Measurements from ENCODE around the gene TMEM267.
"Not testable (repeated sequence)": the region's sequence is repeated elsewhere in the genome, so short reads cannot be mapped to it uniquely, and the experiment has no call there.

The TMEM267 gene

DNA sequence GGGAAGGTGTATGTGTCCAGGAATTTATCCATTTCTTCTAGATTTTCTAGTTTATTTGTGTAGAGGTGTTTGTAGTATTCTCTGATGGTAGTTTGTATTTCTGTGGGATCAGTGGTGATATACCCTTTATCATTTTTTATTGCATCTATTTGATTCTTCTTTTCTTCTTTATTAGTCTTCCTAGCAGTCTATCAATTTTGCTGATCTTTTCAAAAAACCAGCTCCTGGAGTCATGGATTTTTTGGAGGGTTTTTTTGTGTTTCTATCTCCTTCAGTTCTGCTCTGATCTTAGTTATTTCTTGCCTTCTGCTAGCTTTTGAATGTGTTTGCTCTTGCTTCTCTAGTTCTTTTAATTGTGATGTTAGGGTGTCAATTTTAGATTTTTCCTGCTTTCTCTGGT is 42.1 kb downstream of the TMEM267 start:
- not testable (repeated sequence) for DNase-seq

DNA sequence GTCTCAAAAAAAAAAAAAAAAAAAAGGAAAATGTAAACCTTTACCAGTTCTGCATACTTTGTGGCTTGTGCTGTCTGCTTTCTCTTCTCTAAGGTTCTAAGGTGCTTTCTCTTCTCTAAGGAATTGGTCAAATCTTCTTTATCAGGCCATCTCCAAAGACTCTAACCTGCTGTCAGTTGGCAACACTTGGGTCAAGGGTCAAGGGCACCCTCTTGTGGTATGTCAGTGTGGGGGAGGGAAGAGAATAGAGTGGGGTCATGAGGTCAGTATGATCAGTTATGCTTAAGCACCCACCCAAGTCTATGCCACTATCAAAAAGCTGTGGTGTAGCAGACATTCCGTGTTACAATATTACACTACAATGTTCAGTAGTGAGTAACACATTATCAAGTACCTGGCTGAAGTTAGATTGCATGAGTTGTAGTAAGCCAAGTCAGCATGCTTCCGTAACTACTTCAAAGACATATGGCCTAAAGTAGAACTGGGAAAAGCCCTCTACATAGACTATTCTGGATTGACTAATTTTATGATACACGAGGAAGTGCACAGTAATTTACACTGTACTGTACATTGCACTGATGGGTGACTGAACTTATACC is 46.5 kb downstream of the TMEM267 start:
- DNase-seq: no peak

DNA sequence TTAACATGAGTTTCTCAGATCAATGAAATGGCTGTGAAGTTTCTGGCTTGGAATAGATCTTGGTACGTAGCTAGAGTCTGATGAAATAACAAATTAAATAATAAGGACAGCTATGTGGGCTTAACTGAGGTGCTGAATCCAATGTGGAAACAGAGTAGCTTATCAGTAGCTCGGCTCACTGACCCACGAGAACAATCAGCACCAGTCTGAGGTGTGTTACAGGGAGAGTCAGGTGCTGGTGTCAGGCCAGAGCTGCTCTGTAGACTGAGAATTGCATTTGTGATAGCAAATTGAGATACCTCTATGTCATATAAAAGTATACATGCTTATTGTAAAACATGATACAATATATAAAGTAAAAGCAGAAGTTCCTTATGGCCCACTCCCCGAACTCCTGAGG is 50.3 kb downstream of the TMEM267 start:
- no peak for DNase-seq

DNA sequence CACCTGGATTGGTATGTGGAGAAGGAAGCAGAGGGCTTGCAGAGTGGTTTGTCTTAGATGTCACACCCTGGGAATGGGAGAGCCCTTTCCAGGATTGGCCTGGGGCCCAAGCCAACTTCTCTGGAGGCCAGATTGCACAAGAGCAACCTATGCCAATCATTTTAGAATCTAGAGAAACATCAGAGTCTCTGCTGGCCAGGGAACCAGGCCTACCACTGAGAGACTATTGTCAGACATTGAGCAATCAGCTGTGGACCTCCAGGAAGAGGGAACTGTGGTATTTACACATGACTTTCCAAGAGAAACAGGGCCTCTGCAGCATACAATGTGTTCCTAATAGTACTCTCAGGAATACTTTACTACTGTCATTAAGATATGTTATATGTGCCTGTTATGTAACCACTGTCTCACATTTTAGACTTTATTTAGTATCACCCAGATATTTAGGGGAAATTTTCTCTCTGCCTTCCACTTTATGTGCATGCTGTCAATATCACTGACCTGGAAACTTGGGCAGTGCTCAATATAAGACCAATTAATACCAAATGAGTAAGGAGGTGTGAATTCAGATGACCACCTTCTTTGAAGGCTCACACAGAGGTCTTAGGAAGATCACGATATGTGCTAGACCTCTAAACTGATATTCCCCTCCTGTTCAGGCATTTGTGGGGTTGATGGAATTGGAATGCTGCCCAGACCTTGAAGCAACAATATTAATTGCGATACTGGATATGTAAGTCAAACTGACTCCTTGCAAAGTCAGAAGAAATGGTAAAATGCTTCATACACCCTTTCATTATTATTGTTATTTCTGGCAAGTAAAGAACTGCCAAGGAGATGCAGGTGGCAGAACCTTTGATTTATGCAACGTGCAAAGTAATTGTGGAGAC is 50.9 kb downstream of the TMEM267 start:
- peak; percentile 24 for DNase-seq

DNA sequence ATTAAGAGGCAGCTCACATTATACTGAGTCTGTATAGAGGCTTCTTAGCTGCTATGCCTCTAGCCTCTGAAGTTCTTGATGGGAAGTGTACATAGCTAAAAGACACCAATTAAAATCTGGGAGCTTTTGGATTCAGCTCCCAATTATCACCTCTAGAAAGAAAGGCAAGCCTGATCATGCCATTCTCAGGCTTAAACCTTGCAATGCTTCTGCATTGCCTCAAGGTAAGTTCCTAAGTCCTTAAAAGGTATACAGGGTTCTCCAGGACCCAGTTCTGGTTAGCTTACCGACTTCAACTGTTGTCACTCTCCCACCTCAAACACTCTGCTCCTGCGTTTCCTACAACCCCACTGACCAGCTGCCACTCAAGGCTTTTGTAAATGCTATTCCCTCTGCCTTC is 54.0 kb downstream of the TMEM267 start:
- no peak for DNase-seq

DNA sequence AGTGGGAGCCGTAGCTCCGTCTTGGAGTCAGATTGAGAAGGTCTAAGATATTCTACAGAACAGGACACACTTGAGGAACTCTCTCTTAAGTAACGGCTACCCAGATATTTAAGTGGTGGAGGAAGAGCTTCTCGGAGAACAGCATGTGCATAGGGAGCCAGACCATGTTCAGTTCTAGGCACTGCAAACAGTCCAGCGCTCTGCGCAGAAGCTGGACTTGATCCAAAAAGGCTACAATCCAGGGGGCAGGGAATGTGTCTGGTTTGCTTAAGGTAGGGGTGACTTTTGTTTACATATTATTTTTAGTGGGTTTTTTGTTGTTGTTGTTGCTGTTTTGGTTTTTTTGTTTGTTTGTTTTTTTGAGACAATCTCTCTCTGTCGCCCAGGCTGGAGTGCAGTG is 54.6 kb downstream of the TMEM267 start:
- DNase-seq: no peak

DNA sequence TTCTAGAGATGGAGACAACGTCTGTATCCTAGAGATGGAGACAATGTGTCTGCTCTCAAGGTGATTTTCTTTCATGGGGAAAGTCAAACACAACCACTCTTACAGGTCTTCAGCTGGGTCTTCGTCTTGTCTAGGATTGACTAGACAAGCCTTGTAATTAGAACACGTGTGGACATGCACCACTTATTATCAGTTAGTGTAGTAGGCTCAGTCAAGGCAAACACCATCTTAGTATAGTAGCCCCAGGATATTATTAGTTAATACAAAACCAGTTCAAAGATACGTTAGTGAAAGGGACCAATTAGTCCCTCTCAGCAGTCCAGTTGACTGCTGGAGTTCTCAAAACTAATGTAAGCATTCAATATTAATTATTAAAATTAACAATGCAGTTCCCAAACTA is 56.4 kb downstream of the TMEM267 start:
- DNase-seq: no peak

DNA sequence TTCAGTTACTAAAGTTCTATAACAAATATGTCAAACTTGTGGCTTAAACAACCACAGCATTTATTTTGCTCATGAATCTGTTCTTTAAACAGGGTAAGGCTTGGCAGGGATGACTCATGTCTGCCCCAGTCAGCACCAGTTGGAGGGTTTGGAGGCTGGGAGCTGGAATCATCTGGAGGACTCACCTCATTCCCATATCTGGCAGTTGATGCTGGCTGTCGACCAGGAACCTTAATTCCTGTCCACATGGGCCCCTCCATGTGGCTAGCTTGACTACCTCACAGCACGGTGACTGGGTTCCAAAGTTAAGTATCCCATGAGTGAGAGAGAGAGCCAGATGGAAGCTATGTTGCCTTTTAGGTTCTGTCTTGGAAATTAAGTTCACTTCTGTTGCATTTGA is 57.7 kb downstream of the TMEM267 start:
- no peak for DNase-seq

DNA sequence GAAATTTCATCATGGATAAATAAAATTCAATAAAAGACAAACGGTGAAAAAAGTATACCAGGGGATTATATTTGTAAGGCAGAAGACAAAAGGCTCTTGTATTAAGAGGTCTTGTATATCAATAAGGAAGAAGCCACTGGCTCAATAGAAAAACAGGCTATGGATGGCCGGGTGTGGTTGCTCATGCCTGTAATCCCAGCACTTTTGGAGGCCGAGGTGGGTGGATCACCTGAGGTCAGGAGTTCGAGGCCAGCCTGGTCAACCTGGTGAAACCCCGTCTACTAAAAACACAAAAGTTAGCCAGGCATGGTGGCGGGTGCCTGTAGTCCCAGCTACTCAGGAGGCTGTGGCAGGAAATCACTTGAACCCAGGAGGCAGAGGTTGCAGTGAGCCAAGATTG is 60.6 kb downstream of the TMEM267 start:
- not testable (repeated sequence) for DNase-seq

DNA sequence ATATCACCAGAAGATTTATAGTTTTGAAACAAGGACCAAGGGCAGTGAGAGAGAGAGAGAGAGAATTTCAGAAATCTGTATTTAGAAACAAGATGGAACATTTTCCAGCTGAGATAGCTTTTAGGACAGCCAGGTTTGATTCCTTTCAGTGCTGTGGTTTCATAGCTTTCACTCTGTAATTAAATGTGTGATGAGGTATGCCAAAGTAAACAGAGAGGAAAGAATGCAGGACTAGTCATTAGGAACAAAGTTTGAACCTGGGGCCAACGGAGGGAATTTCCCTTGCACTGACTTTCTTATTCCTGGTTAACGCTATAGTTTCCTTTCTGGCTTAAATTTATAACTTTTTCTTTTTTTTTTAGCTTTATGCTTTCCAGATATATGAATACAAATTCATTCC is 61.5 kb downstream of the TMEM267 start:
- DNase-seq: no peak

DNA sequence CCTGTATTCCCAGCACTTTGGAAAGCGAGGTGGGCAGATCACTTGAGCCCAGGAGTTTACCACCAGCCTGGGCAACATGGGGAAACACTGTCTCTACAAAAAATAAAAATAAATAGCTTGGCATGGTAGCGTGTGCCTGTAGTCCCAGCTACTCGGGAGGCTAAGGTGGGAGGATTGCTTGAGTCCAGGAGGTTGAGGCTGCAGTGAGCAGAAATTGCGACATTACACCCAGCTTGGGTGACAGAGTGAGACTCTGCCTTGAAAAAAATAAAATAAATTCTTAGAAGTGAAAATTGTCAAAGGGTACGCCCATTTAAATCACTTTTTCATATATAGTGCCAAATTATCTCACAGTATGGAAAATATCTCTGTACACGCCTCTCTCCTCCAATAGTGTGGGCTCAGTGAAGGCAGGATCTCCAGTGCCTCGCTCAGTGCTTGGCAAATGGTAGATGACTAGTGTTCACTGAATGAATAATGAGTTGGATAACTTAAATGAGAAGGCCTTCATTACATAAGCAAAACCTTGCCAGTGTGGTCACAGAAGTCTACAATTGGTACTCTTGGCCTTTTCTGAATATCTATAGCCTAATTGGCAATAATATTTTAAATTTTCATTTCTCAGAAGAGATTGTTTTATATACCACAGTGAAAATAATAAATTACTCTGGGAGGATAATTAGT is 62.1 kb downstream of the TMEM267 start:
- DNase-seq: no peak

DNA sequence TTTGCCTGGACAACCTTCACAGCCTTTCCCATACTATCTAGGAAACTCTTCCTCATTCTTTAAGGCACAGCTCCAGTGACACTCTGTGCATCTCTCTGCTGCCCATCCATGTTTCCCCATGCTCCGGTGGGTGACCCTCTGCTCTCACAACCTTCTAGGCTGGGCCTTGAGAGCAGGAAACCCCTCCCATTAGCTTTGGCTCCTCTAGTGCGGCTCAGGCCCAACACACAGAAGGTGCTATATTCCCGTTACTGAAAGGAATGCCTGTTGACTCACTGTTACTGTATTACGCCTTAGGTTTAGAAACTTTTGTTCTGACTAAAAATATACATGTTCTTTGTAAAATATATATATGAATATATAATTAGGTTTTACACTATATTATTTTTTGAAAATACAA is 63.4 kb downstream of the TMEM267 start:
- peak; percentile 26 for DNase-seq

DNA sequence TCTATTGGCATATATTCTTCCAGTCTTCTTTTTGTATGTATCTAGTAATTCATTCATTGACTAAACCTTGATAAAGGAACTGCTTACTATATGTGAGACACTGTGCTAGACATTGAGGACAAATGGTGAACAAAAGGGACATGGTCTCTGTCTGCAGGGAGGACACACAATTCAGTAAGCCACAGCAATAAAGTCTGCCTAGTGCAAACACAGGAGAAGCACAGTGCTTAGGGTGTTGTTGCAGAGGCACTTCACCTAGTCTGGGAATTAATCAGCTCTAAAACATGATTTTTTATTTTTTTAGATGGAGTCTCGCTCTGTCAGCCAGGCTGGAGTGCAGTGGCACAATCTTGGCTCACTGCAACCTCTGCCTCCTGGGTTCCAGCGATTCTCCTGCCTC is 65.1 kb downstream of the TMEM267 start:
- no peak for DNase-seq

DNA sequence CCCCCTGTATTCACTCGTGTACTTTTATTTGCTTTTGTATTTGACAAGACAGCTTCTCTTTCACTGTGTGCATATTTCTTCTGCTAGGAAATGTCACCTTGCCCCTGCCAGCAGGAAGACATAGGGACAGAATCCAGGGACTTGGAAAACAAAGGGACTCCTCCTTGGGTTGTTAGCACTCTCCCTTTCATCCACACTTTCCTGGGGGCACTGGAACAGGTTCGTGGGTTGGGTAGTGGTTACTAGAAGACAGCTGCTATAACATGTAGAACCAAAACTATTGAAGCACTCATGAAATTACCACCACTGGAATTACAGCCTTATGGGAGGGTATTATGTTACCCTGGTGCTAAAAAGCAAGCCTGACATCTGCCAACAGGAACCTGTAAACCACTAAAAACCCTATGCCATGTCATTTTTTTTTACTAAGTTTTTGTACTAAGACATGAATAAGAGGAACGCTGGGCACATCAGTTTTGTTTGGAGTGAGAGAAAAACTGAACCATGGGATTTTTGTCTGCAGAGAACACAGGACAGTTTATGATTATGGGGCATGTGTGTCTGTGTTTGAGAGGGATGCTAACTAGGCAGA is 66.8 kb downstream of the TMEM267 start:
- DNase-seq: no peak

DNA sequence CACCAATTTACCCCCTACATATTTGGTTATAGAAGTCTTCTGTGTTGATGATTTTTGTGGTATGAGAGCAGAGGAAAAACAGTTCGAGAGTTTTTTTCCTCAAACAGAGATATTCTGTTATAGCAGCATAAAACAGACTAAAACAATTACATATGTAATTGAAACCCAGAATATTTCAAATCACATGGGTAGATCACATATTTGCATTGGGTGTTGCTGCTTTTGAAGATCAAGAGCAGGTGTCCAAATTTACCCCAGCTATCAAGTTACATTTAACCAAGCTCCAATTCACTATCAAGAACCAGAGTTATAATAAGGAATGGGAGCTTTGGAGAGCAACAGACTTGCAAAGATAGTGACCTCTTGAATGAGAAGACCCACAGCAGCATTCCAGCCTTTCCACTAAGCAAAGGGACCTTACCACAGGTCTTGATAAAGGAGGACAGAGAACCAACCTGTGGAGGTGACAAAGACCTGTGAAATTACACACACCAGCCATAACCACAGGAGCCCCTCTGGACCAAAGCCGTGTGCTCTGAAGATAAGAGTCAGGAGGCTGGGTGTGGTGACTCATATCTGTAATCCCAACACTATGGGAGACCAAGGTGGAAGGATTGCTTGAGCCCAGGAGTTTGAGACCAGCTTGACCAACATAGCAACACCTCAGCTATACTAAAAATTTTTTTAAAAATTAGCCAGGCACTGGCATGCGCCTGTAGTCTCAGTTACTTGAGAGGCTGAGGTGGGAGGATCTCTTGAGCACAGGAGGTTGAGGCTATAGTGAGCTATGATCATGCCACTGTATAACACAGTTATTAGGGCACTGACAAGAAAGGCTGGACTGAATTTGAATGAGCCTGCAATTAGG is 67.5 kb downstream of the TMEM267 start:
- no peak for DNase-seq

DNA sequence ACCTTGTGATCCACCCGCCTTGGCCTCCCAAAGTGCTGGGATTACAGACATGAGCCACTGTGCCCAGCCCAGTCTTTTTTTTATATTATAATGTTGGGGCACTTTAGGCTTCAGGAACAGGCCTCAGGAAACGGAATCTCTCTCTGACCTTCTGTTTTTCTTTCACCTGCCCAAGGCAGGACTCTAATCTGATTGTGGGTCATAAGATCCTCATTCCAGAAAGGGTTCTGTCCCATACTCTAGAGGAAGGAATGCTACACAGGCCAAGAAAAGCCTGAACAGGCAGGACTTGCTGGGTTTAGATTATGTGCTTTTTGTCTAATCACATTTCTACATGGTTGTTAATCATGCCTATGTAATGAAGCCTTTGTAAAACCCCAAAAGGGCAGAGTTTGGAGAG is 69.7 kb downstream of the TMEM267 start:
- DNase-seq: no peak

DNA sequence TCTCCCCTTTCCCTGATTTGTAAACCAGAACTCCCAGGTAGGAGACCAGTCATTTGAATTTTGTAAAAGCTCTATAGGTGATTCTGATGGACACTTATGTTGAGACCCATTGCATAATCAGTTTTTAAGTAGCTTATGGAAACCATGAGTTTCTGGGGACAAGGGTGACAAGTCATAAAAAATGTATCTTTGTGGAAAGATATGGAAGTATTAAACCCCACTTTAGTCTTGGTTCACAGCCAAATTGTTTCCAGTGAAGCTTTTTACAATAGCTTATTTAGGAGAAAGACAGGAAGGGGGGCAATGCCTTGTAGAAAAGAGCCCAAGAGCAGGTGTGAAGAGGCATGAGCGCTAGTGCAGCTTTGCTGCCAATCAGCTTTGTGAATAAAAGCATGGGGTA is 71.0 kb downstream of the TMEM267 start:
- DNase-seq: no peak

DNA sequence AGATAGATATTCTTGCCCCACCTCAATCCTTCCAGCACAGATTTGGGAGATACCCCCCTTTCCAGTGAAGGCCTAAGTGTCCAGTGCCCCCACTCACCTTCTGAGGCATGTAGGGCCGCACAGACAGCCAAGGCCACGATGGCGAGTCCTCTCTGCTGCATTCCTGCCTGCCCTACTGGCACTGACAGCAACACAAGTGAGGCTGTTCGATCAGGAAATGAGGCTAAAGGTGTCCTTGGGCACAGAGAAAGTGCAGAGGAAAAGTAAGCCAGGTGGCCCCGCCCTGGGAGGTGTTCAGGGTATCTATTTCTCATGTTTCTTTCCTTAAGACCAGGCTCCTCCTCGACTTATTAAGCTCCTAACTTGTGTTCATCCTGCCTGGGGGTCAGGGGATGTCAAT is 71.5 kb downstream of the TMEM267 start, which contains the start of gene CCL28:
TSS of gene CCL28 (minus strand) at position 236 of the 400 bp plus-strand sequence. CDS start at position 161, 75 bp downstream.
- DNase-seq: no peak

DNA sequence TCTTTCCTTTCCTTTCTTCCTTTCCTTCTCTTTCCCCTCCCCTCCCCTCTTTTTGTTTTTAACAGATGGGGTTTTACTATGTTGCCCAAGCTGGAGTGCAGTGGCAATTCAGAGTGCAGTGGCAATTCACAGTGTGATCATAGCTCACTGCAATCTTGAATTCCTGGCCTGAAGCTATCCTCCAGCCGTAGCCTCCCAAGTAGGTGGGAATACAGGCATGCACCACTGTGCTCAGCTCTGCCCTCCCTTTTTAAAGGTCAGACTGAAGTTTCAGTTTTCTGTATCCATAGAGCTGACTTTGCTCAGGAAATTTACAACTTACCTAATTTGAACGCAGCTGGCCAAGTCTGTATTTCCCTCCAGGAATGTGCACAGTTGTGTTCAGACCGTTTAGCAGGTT is 72.2 kb downstream of the TMEM267 start:
- no peak for DNase-seq

DNA sequence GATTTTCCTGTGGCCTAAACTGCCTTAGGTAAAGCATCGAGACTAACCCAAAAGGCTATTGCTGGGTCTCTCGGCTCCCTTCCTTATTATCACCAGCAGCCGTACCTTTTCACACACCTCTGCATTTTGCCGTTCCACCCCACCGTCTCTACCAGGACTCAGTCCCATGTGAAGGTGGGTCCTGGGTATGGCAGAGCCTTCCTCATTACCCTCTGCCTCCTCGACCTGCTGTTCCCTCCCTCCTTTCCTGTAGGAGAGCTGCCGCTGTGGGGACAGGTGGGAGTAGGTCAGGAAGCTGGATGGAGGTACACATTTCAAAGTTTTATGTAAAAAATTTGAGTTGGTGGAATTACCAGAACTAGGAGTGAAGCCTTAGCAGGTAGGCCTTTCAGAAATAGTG is 73.3 kb downstream of the TMEM267 start:
- DNase-seq: no peak

DNA sequence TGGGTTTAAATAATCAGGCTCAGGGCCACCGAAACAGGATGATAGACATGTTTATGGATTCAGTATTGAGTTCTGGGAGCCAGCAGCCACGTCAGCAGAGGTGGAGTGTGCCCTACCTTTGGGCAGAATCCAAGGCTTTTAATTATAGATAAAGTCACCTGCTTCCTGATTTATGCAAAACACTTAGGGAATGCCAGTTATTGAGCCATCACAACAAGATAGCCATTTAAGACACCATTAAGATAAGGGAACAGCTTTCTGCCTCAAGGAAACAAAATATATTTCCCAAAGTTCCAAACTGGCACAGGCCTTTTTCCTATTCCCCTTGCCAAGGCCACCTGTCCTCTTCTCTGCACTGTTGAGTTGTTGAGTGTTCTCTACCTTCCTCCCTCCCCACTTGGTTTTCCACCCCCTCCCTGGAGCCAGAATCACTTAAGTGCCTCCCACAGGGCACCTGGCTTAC is 73.8 kb downstream of the TMEM267 start:
- DNase-seq: no peak

DNA sequence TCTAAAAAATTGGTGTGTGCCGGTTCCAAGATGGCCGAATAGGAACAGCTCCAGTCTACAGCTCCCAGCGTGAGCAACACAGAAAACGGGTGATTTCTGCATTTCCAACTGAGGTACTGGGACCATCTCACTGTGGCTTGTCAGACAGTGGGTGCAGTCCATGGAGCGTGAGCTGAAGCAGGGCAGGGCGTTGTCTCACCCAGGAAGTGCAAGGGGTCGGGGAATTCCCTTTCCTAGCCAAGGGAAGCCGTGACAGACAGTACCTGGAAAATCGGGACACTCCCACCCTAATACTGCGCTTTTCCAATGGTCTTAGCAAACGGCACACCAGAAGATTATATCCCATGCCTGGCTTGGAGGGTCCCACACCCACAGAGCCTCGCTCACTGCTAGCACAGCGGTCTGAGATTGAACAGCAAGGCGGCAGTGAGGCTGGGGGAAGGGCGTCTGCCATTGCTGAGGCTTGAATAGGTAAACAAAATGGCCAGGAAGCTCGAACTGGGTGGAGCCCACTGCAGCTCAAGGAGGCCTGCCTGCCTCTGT is 81.1 kb downstream of the TMEM267 start:
- not testable (repeated sequence) for DNase-seq
